Ishikawa (cell line): ENCODE results near the gene PIP4K2A.

Experiments used
- CEBPB ChIP-seq: IDR thresholded peaks from 2 replicates; pipeline ENCODE4 v1.6.1; 2012
- CREB1 ChIP-seq: IDR thresholded peaks from 2 replicates; pipeline ENCODE4 v1.6.1; 2012; ENCODE audit warnings: low read depth
- EGR1 ChIP-seq: IDR thresholded peaks from 2 replicates; pipeline ENCODE4 v1.6.1; 2012
- EP300 ChIP-seq: IDR thresholded peaks from 2 replicates; pipeline ENCODE4 v1.6.1; 2012; ENCODE audit warnings: borderline replicate concordance
- FOXM1 ChIP-seq: IDR thresholded peaks from 2 replicates; pipeline ENCODE4 v1.6.1; 2012; ENCODE audit warnings: low read depth, borderline replicate concordance
- NFIC ChIP-seq: IDR thresholded peaks from 2 replicates; pipeline ENCODE4 v1.6.1; 2012
- RAD21 ChIP-seq: IDR thresholded peaks from 2 replicates; pipeline ENCODE4 v1.6.1; 2012; ENCODE audit warnings: low read depth
- TAF1 ChIP-seq: IDR thresholded peaks from 2 replicates; pipeline ENCODE4 v1.6.1; 2012; ENCODE audit warnings: low read depth, mild to moderate bottlenecking
- TCF12 ChIP-seq: IDR thresholded peaks from 2 replicates; pipeline ENCODE4 v1.6.1; 2012; ENCODE audit warnings: low read depth
- TEAD4 ChIP-seq: IDR thresholded peaks from 2 replicates; pipeline ENCODE4 v1.6.1; 2012
- YY1 ChIP-seq: IDR thresholded peaks from 2 replicates; pipeline ENCODE4 v1.6.1; 2012; ENCODE audit warnings: low read depth
- ZBTB7A ChIP-seq: IDR thresholded peaks from 2 replicates; pipeline ENCODE4 v1.6.1; 2012; ENCODE audit warnings: low read depth
- TF ChIP-seq, protein P1 (sequence below): IDR thresholded peaks from 2 replicates; pipeline ENCODE4 v1.6.1; 2012; ENCODE audit warnings: low read depth, mild to moderate bottlenecking
- TF ChIP-seq, protein P2 (sequence below): IDR thresholded peaks from 2 replicates; pipeline ENCODE4 v1.6.1; 2012
- TF ChIP-seq, protein P3 (sequence below): IDR thresholded peaks from 2 replicates; pipeline ENCODE4 v1.6.1; 2012

PIP4K2A gene

DNA sequence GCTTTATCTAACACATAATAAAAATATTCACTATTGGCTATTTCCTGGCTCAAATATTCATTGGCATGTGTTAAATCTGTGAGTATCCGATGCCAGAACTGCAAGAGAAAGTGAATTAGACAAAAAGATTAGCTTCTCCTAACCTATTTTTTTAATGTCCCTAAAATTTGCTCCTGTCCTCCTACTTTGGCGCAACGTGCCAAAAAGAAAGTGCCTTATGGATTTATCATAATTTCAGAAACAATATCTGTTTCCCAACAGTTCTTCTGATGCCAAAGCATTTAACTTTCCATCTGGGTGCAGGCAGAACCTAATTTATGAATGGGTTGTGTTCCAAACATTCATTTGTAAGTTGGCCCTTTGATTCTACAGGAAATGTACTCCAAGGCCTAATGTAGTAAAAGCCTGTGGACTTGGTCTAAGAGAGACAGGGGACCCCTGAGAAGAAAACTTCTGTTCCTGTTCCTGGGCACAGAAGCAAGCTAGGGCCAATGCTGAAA lies 15.4 kb downstream of the PIP4K2A start:
- TF ChIP-seq NFIC: no peak
- TF ChIP-seq TAF1: no peak
- no peak for TF ChIP-seq EGR1
- no peak for TF ChIP-seq TCF12
- TF ChIP-seq RAD21: no peak
- TF ChIP-seq YY1: no peak
- no peak for TF ChIP-seq CEBPB

DNA sequence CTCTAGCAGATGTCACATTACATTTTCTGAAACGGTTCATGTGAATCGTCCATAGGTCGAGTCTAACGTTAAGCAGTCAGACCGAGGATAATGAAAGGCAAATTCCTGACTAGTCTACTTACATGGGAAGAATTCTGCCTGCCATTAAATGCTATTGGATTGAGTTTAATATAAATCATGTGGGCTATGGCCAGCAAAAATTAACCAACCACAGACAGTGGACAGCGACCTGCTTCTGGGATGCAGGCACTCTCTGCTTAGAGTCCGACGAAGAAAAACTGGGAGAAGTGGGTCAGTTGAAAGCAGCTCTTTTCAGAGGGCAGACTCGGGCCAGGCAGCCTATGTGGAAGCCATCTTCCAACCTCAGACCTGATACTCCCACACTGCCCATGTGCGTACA lies 16.6 kb downstream of the PIP4K2A start:
- TF ChIP-seq NFIC: no peak
- TF ChIP-seq FOXM1: no peak
- no peak for TF ChIP-seq CEBPB
- no peak for TF ChIP-seq TCF12
- TF ChIP-seq EGR1: no peak
- TF ChIP-seq CREB1: no peak
- TF ChIP-seq, protein P1, sequence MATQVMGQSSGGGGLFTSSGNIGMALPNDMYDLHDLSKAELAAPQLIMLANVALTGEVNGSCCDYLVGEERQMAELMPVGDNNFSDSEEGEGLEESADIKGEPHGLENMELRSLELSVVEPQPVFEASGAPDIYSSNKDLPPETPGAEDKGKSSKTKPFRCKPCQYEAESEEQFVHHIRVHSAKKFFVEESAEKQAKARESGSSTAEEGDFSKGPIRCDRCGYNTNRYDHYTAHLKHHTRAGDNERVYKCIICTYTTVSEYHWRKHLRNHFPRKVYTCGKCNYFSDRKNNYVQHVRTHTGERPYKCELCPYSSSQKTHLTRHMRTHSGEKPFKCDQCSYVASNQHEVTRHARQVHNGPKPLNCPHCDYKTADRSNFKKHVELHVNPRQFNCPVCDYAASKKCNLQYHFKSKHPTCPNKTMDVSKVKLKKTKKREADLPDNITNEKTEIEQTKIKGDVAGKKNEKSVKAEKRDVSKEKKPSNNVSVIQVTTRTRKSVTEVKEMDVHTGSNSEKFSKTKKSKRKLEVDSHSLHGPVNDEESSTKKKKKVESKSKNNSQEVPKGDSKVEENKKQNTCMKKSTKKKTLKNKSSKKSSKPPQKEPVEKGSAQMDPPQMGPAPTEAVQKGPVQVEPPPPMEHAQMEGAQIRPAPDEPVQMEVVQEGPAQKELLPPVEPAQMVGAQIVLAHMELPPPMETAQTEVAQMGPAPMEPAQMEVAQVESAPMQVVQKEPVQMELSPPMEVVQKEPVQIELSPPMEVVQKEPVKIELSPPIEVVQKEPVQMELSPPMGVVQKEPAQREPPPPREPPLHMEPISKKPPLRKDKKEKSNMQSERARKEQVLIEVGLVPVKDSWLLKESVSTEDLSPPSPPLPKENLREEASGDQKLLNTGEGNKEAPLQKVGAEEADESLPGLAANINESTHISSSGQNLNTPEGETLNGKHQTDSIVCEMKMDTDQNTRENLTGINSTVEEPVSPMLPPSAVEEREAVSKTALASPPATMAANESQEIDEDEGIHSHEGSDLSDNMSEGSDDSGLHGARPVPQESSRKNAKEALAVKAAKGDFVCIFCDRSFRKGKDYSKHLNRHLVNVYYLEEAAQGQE: no peak
- TF ChIP-seq, protein P2, sequence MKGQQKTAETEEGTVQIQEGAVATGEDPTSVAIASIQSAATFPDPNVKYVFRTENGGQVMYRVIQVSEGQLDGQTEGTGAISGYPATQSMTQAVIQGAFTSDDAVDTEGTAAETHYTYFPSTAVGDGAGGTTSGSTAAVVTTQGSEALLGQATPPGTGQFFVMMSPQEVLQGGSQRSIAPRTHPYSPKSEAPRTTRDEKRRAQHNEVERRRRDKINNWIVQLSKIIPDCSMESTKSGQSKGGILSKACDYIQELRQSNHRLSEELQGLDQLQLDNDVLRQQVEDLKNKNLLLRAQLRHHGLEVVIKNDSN: no peak
- TF ChIP-seq TEAD4: no peak
- TF ChIP-seq TAF1: no peak
- TF ChIP-seq, protein P3, sequence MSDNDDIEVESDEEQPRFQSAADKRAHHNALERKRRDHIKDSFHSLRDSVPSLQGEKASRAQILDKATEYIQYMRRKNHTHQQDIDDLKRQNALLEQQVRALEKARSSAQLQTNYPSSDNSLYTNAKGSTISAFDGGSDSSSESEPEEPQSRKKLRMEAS: no peak
- TF ChIP-seq EP300: no peak
- no peak for TF ChIP-seq YY1
- no peak for TF ChIP-seq RAD21
- no peak for TF ChIP-seq ZBTB7A

DNA sequence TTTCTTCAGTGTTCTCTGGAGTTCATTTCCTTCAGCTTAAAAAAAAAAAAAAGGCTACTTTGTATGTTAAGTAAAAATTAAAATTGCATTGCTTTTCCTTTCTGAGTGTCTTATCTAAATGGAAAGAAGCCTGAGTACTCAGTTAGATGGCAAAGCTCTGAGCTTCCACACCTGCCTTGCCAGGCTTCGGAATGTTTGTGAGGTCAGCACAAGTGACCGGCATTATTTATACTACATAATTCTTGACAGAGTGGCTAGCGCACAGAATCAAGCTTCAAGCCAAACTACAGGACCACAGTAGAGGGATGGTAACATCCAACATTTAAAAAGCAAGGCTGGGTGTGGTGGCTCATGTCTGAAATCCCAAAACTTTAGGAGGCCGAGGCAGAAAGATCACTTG lies 17.3 kb downstream of the PIP4K2A start:
- TF ChIP-seq, protein P2: no peak

DNA sequence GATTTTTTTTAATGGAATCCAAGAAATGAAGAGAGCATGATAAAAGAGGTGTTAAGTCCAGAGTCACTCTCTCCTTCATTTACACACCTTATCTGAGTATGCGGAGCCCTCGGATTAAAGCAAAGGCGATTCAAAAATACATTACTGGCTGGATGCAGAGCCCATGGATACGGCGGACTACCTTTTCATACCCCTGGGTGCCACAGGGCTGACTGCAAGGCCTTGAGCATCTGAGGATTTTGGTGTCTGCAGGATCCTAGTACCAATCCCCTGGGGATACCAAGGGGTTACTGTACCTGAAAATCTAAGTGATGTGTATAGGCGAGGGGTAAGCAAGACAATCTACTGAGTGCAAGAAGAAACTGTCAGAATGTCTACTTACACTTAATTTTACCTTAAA lies 20.5 kb downstream of the PIP4K2A start:
- TF ChIP-seq TEAD4 (no peak), EP300 (no peak), EGR1 (no peak), RAD21 (no peak), CREB1 (no peak), TAF1 (no peak), FOXM1 (no peak), CEBPB (no peak), NFIC (no peak), TCF12 (no peak), ZBTB7A (no peak), YY1 (no peak)
- TF ChIP-seq, protein P2: no peak
- TF ChIP-seq, protein P3: no peak
- TF ChIP-seq, protein P1: no peak

DNA sequence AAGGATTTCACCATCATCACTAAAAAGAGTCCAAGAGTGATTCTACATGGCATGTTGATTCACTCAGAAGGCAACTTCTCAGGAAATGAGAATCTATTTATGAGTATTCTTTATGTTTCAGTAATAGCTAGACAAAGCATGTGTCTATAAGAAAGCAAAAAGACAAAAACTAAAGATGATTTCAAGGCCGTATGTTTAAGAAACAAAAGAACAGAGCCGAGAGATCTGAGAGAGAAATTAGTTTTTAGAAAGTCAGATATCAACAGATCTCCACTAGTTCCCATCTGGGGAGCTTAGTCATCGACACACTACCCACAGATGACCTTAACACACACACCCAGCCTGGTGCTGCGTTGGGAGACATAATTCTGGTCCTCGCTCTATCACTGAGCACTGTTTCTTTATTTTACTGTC lies 21.0 kb downstream of the PIP4K2A start:
- no peak for TF ChIP-seq TAF1
- TF ChIP-seq EP300: no peak
- TF ChIP-seq, protein P1: no peak
- TF ChIP-seq, protein P2: no peak
- TF ChIP-seq TCF12: no peak
- TF ChIP-seq CREB1: no peak
- TF ChIP-seq, protein P3: no peak
- no peak for TF ChIP-seq ZBTB7A
- TF ChIP-seq YY1: no peak
- no peak for TF ChIP-seq FOXM1
- no peak for TF ChIP-seq CEBPB
- TF ChIP-seq TEAD4: no peak
